BLaER1 treated with 17β-estradiol and CSF1 and Interleukin-3, amounts not matched to agents 10 nM and 100 nM (cell line): Measurements from ENCODE around the gene POLG.
A peak's percentile ranks its signal among the peaks of the same experiment; 100 is the strongest.

ENCODE experiments used
- H3K27ac ChIP-seq, 11 experiments: shearing (Covaris generic); formaldehyde crosslinking; 2 replicates each; pipeline ENCODE4 v1.8.1; 2022
- H3K27me3 ChIP-seq, 11 experiments: shearing (Covaris generic); formaldehyde crosslinking; 2 replicates each; pipeline ENCODE4 v1.8.1; 2022
- H3K36me3 ChIP-seq, 11 experiments: shearing (Covaris generic); formaldehyde crosslinking; 2 replicates each; pipeline ENCODE4 v1.8.1; 2022
- H3K4me1 ChIP-seq, 10 experiments: shearing (Covaris generic); formaldehyde crosslinking; 2 replicates each; pipeline ENCODE4 v1.8.1; 2022
- H3K4me2 ChIP-seq, 11 experiments: shearing (Covaris generic); formaldehyde crosslinking; 2 replicates each; pipeline ENCODE4 v1.8.1; 2022
- H3K4me3 ChIP-seq, 10 experiments: shearing (Covaris generic); formaldehyde crosslinking; 2 replicates each; pipeline ENCODE4 v1.8.1; 2022
- H3K9ac ChIP-seq, 11 experiments: shearing (Covaris generic); formaldehyde crosslinking; 2 replicates each; pipeline ENCODE4 v1.8.1; 2022
- H3K9me3 ChIP-seq, 11 experiments: shearing (Covaris generic); formaldehyde crosslinking; replicated peaks in 1 of 11; 2 replicates each; pipeline ENCODE4 v1.8.1; 2022
- H4K20me1 ChIP-seq, 11 experiments: shearing (Covaris generic); formaldehyde crosslinking; 2 replicates each; pipeline ENCODE4 v1.8.1; 2022
- Cebpa-rat ChIP-seq, 11 experiments: shearing (Covaris generic); IDR thresholded peaks; 2 replicates each; pipeline ENCODE4 v1.8.1; 2022

Gene POLG

DNA sequence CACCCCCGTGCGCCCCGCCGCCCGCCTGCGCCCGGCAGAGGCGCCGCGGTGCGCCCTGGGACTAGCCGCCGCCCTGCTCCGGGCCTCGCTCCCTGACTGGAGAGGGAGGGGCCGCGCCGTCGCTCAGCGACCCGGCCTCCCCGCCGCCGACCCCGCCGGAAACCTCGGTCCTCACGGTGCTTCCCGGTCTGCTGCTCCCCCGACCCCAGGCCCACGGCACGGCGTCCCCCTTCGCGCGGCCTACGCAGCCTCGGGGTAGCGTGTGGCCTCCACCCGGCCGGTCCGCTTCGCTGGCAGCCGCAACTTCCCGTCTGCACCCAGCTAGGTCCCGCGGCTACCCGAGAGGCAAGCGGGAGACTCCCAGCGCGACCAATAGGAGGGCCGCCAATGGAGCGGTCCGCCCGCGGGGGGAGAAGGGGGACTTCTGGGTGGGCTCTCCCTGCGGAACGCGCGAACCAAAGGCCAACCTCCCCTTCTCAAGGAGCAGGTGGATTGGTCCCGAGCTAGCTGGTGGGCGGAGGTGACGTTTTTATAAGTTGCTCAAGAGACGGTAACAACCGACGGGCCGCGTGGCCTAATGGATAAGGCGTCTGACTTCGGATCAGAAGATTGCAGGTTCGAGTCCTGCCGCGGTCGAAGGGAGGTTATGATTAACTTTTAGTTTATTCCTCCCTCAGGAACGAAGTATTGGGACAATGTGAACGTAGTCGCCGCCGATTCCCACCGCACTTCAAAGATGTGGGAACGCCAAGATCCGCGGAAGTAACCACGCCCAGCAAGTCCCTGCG lies at the start of gene POLG:
POLG (minus strand) TSS at position 315 of the 788 bp plus-strand sequence. CDS start 1,070 bp downstream, outside the sequence.
- H3K4me2 ChIP-seq, result peak within 1 kb of the TSS; percentile 85 to 100 (median 97)
- no peaks in the 10 kb centered on the region for H3K27me3 ChIP-seq
- peaks cover 45 to 65% (median 54%) of the 10 kb centered on the region in 10 experiments for H3K4me1 ChIP-seq
- H3K9ac ChIP-seq, result peak within 1 kb of the TSS; percentile 92 to 99 (median 97)
- TF ChIP-seq Cebpa-rat (IDR thresholded peaks at IDR 0.05), result peak in 3 of 11 experiments; percentile 15 to 41 (median 27); a peak in 4 of 22 replicates
- H3K27ac ChIP-seq, result peak within 1 kb of the TSS; percentile 93 to 99 (median 96)
- H3K36me3 ChIP-seq, result peaks cover 34 to 41% (median 37%) of the 10 kb centered on the region in 11 experiments
- no peaks in the 10 kb centered on the region for H3K9me3 ChIP-seq
- H4K20me1 ChIP-seq, result peaks cover 42 to 49% (median 47%) of the 10 kb centered on the region in 11 experiments
- peak within 1 kb of the TSS; percentile 70 to 97 (median 87) for H3K4me3 ChIP-seq

DNA sequence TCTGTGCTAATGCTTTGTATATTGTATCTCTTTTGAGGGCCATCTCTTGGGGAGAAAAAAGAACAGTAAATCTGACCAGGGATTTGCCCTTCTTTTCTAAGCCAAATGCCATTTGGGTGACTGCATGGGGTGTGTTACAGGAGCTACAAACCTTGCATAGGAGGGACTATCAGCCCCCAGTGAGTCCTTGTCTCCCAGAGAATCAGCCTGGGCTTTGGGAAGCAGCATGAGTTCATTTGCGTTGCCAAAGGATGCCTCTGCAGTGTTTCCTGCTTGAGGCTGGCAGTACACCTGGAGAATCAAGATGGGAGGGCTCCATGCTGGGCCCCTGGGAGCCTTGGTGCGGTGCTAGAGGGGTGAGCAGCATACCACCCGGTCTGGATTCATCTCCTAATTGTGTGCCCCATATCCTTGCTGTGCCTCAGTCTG lies 49.6 kb upstream of the POLG start:
- Histone ChIP-seq H3K4me1 (peaks cover 5 to 27% (median 16%) of the 10 kb centered on the region in 10 experiments; a peak in 17 of 20 replicates), H3K4me3 (no peak overlapping the region), H4K20me1 (peaks cover 0 to 29% (median 0%) of the 10 kb centered on the region in 11 experiments; a peak in 6 of 22 replicates), H3K27ac (no peak overlapping the region), H3K4me2 (no peak overlapping the region), H3K9ac (no peak overlapping the region), H3K27me3 (peaks cover 5 to 52% (median 25%) of the 10 kb centered on the region in 11 experiments), H3K9me3 (peaks cover 3 to 5% (median 4%) of the 10 kb centered on the region in 11 experiments), H3K36me3 (no peaks in the 10 kb centered on the region)
- TF ChIP-seq Cebpa-rat (IDR thresholded peaks at IDR 0.05), result no peak

DNA sequence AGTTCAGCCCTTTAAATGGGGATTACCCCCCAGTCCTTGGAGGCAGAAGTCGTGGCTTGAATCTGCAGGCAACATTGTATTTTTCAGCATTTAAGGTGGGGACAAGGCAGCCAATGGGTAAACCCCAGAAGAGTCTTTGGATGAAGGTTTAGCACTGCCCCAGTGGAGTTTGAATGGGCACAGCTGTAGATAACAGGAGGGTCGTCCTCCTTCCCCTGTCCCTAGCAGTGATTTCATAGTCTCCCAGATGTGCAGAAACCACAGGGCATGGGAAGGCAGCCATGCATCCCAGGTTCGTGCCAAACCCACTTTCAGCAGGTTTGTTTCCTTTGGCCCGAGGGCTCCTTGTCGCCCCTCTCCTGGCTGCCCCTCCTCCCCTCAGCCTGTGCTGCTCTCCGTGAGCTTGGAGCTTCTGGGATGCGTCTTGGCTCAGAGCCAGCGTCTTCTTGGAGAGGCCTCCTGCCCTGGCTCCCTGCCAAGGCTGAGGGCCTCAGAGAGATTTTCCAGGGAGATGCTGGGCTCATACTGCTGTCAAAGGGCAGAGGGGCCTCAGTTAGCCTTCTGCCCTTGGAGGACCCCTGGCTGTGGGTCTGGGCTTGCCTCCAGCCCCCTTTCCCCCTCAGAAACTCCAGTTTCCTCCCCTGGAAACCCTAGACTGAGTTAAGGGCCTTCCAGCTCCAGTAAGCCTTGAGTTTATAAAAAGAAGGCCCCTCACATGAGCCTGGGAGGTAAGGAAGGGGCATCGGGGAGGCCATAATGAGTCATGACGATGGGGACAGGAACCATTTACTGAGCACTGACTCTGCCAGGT lies 48.9 kb upstream of the POLG start:
- H3K27ac ChIP-seq, result no peak overlapping the region
- no peak overlapping the region for H3K9ac ChIP-seq
- H3K4me2 ChIP-seq, result 0 out of 22 replicates have a peak overlapping the region, but pooled peaks of 2 of the 11 experiments have one; percentile 2 to 6
- peaks cover 0 to 29% (median 0%) of the 10 kb centered on the region in 11 experiments; a peak in 5 of 22 replicates for H4K20me1 ChIP-seq
- H3K36me3 ChIP-seq, result no peaks in the 10 kb centered on the region
- H3K9me3 ChIP-seq, result peaks cover 9 to 11% (median 10%) of the 10 kb centered on the region in 11 experiments
- H3K4me3 ChIP-seq, result no peak overlapping the region
- TF ChIP-seq Cebpa-rat (IDR thresholded peaks at IDR 0.05), result no peak
- peaks cover under 1 to 21% (median 10%) of the 10 kb centered on the region in 10 experiments; a peak in 14 of 20 replicates for H3K4me1 ChIP-seq
- H3K27me3 ChIP-seq, result peaks cover 11 to 52% (median 27%) of the 10 kb centered on the region in 11 experiments

DNA sequence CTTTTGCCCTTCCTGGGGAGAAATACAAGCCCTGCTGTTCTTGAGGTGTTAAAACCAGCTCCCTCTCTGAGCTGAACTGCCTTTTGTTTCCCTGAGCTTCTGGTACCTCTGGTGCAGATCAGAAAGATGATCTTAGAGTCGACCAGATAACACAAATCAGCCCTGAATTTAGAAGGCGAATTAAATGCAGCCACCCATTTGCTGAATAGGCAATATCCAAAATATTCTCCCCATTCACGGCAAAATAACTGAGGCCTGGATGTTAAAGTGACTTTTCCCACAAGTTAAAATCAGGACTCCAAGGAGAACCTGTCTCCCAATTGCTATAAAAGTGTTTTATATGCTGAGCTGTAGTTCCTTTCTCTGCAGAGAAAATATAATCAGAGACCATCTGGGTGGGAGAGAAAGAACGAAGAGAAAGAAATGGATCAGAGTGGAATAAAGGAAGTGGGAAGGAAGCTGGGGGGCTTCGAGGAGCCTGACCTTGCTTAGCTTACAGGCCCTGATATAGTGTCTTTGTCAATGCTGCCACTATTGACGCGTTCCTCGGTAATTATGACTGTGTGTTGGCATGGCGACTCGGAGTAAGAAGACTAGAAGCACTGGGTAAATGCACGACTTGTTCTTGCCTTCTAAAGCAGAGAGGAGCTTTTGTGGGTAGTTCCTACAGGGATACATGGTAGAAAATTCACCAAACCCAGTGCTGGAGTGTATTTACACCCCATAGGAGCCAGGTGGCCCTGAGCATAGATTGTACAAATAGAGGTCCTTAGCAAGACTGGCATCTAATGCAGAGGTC lies 47.5 kb upstream of the POLG start:
- peaks cover 0 to 15% (median 8%) of the 10 kb centered on the region in 10 experiments; a peak in 13 of 20 replicates for H3K4me1 ChIP-seq
- H3K4me3 ChIP-seq, result no peak overlapping the region
- H3K9me3 ChIP-seq, result peaks cover 17 to 26% (median 24%) of the 10 kb centered on the region in 11 experiments
- H3K36me3 ChIP-seq, result no peaks in the 10 kb centered on the region
- no peak overlapping the region for H3K4me2 ChIP-seq
- no peak overlapping the region for H3K27ac ChIP-seq
- TF ChIP-seq Cebpa-rat (IDR thresholded peaks at IDR 0.05), result no peak
- peaks cover 0 to 21% (median 0%) of the 10 kb centered on the region in 11 experiments; a peak in 4 of 22 replicates for H4K20me1 ChIP-seq
- no peak overlapping the region for H3K9ac ChIP-seq
- peaks cover 26 to 56% (median 42%) of the 10 kb centered on the region in 11 experiments for H3K27me3 ChIP-seq

DNA sequence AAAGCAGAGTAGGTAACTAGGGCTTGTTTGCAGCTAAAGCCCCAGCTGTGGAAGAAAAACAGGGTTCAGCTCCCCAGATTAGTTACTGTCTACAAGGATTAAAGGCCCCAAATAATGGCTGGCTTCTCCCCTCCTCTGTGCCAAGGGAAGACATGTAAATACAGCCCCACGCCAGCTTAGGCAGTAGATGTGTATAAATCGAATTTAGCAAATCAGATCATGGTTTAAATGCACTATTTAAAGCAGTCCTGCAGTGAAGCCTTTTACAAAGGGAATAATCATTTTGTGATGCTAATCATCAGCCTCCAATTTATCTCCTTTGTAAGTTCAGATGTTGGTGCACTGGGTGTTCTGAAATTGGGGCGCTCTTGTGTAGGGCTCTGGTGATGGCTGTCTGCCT lies 46.7 kb upstream of the POLG start:
- no peak for TF ChIP-seq Cebpa-rat (IDR thresholded peaks at IDR 0.05)
- Histone ChIP-seq H3K36me3 (no peaks in the 10 kb centered on the region), H3K4me2 (no peak overlapping the region), H3K27ac (no peak overlapping the region), H3K4me1 (peaks cover 0 to 15% (median 8%) of the 10 kb centered on the region in 10 experiments; a peak in 12 of 20 replicates), H3K9me3 (peaks cover 17 to 30% (median 24%) of the 10 kb centered on the region in 11 experiments), H3K27me3 (peaks cover 33 to 63% (median 50%) of the 10 kb centered on the region in 11 experiments), H4K20me1 (peaks cover 0 to 21% (median 0%) of the 10 kb centered on the region in 11 experiments; a peak in 3 of 22 replicates), H3K9ac (no peak overlapping the region), H3K4me3 (no peak overlapping the region)

DNA sequence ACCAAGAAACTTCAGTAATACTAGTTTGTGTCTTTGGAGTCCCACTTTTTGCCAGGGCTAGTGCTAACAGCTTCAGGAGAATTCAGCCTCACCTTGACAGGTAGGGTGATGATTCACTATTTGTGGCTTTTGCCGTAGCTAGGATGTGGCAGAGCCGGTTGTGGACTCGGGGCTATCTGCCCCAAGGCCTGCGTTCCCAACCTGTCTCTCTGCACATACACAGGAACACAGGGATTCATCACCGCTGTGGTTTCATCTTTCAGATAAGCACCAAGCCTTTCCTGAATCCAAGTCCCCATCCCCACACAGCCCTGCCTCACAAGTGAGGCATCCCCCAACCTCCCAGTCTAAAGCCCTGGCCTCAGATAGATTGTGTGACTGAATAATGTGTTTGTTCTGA lies 45.2 kb upstream of the POLG start:
- Histone ChIP-seq H3K4me3 (no peak overlapping the region), H3K27me3 (peaks cover 47 to 79% (median 65%) of the 10 kb centered on the region in 11 experiments), H3K4me1 (peaks cover 0 to 6% (median 0%) of the 10 kb centered on the region in 10 experiments; a peak in 2 of 20 replicates), H3K4me2 (peak overlapping the region in 3 of 11 experiments; percentile 8 to 32 (median 28); a peak in 4 of 22 replicates), H3K36me3 (no peaks in the 10 kb centered on the region), H3K9ac (no peak overlapping the region), H3K9me3 (peaks cover 17 to 30% (median 24%) of the 10 kb centered on the region in 11 experiments), H3K27ac (no peak overlapping the region), H4K20me1 (peaks cover 0 to 15% (median 0%) of the 10 kb centered on the region in 11 experiments; a peak in 2 of 22 replicates)
- TF ChIP-seq Cebpa-rat (IDR thresholded peaks at IDR 0.05), result no peak

DNA sequence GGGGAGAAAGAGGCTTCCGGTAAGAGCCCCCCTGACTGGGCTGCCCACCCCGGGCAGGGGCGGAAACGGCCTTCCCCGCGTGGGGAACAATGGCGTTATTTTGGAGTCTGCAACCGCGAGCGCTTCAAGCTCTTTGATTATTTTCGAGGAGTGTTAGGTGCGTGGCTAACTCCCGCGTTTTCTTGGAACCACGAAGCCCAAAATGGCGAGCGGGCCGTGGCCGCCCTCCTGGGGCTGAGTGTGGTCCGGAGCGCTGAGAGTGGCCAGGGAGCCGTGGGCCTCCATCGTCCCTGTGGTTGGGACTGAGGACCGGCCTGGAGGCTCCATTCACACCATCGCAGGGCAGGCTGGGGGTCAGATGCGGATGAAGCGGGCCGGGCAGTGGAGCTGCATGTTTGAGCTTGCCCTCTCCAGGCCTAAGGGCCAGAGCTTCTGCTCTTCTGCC lies 44.6 kb upstream of the POLG start:
- Histone ChIP-seq H4K20me1 (peaks cover 0 to 10% (median 0%) of the 10 kb centered on the region in 11 experiments; a peak in 2 of 22 replicates), H3K9me3 (peaks cover 17 to 30% (median 24%) of the 10 kb centered on the region in 11 experiments), H3K4me1 (peaks cover 0 to 6% (median 0%) of the 10 kb centered on the region in 10 experiments; a peak in 2 of 20 replicates), H3K4me3 (peak overlapping the region in 2 of 10 experiments; percentile 3 to 28; a peak in 1 of 20 replicates), H3K4me2 (no peak overlapping the region; a peak in 1 of 22 replicates), H3K27ac (no peak overlapping the region), H3K36me3 (no peaks in the 10 kb centered on the region), H3K9ac (no peak overlapping the region), H3K27me3 (peaks cover 52 to 84% (median 70%) of the 10 kb centered on the region in 11 experiments)
- no peak for TF ChIP-seq Cebpa-rat (IDR thresholded peaks at IDR 0.05)
